HEK293 (cell line): Measurements from ENCODE around the gene EPB41L2.
A peak's percentile ranks its signal among the peaks of the same experiment; 100 is the strongest.

Experiments used
- CTCF ChIA-PET: fragments of 350-600 bp; formaldehyde crosslinking; extraction: SDS; loops from one replicate; lab custom pipeline; 2021; ENCODE audit warnings: antibody characterized with exemption; lab: Yijun Ruan, JAX
- POLR2A ChIA-PET: fragments of 300-600 bp; formaldehyde crosslinking; extraction: SDS; loops from one replicate; lab custom pipeline; 2020; ENCODE audit warnings: antibody characterized with exemption, inconsistent platforms; lab: Yijun Ruan, JAX
- H3K27ac ChIP-seq: fragments of 200-500 bp; sonication (Bioruptor generic); 2 replicates; pipeline ENCODE4 v1.5.1; 2014; ENCODE audit warnings: low read depth, low read length, control low read depth, inconsistent platforms; ENCODE audit errors: extremely low read depth
- H3K36me3 ChIP-seq, 2 experiments: fragments of 200-500 bp in 1 of 2; sonication (Bioruptor generic) in 1 of 2; 1 replicate in 1 of 2; 2 replicates in 1 of 2; pipeline ENCODE4 v1.5.1; 2014 to 2017; ENCODE audit warnings: inconsistent platforms in 2 of 2, low read length in 2 of 2; ENCODE audit not compliant: control insufficient read depth in 2 of 2, insufficient read depth in 1 of 2
- H3K4me1 ChIP-seq: fragments of 200-500 bp; sonication (Bioruptor generic); 2 replicates; pipeline ENCODE4 v1.5.1; 2014; ENCODE audit warnings: mild to moderate bottlenecking, low read length, inconsistent platforms; ENCODE audit not compliant: control insufficient read depth, insufficient read depth
- H3K4me3 ChIP-seq: 2 replicates; pipeline ENCODE4 v1.5.1; 2011; ENCODE audit warnings: low read depth, mild to moderate bottlenecking, control low read depth, low read length, moderate library complexity
- H3K9me3 ChIP-seq: fragments of 200-500 bp; sonication (Bioruptor generic); 2 replicates; pipeline ENCODE4 v1.5.1; 2014; ENCODE audit warnings: low read depth, low read length, inconsistent platforms; ENCODE audit not compliant: control insufficient read depth, insufficient read depth
- EGR2 ChIP-seq: fragments of 450-650 bp; formaldehyde crosslinking; IDR thresholded peaks from 2 replicates; pipeline ENCODE4 v1.5.1; 2016; ENCODE audit warnings: low read depth, missing biosample characterization, missing genetic modification characterization
- ELK4 ChIP-seq: IDR thresholded peaks from 2 replicates; pipeline ENCODE4 v1.6.1; 2011; ENCODE audit warnings: mild to moderate bottlenecking, low read depth, low read length, borderline replicate concordance
- OSR2 ChIP-seq: fragments of 450-650 bp; formaldehyde crosslinking; IDR thresholded peaks from 2 replicates; pipeline ENCODE4 v1.5.1; 2016; ENCODE audit warnings: missing biosample characterization, missing genetic modification characterization
- PRDM10 ChIP-seq: fragments of 450-650 bp; formaldehyde crosslinking; IDR thresholded peaks from 2 replicates; pipeline ENCODE4 v1.5.1; 2016; ENCODE audit warnings: missing biosample characterization, missing genetic modification characterization
- PRDM6 ChIP-seq: fragments of 450-650 bp; formaldehyde crosslinking; IDR thresholded peaks from 2 replicates; pipeline ENCODE4 v1.5.1; 2017; ENCODE audit warnings: missing biosample characterization, missing genetic modification characterization
- SCRT2 ChIP-seq: fragments of 450-650 bp; formaldehyde crosslinking; IDR thresholded peaks from 2 replicates; pipeline ENCODE4 v1.5.1; 2016; ENCODE audit warnings: missing biosample characterization, missing genetic modification characterization
- YY2 ChIP-seq: fragments of 450-650 bp; formaldehyde crosslinking; IDR thresholded peaks from 2 replicates; pipeline ENCODE4 v1.5.1; 2016; ENCODE audit warnings: missing biosample characterization, missing genetic modification characterization
- ZBTB17 ChIP-seq: fragments of 450-650 bp; formaldehyde crosslinking; IDR thresholded peaks from 2 replicates; pipeline ENCODE4 v1.5.1; 2016; ENCODE audit warnings: missing biosample characterization, missing genetic modification characterization
- ZFHX2 ChIP-seq: fragments of 450-650 bp; formaldehyde crosslinking; conservative IDR thresholded peaks from 2 replicates; pipeline ENCODE4 v1.5.1; 2016; ENCODE audit warnings: missing biosample characterization, missing genetic modification characterization
- ZNF335 ChIP-seq: fragments of 450-650 bp; formaldehyde crosslinking; conservative IDR thresholded peaks from 2 replicates; pipeline ENCODE4 v1.5.1; 2016; ENCODE audit warnings: missing biosample characterization, missing genetic modification characterization
- ZNF394 ChIP-seq: fragments of 450-650 bp; formaldehyde crosslinking; IDR thresholded peaks from 2 replicates; pipeline ENCODE4 v1.5.1; 2016; ENCODE audit warnings: missing biosample characterization, missing genetic modification characterization, mild to moderate bottlenecking, moderate library complexity, borderline replicate concordance
- ZNF48 ChIP-seq: fragments of 450-650 bp; formaldehyde crosslinking; IDR thresholded peaks from 2 replicates; pipeline ENCODE4 v1.5.1; 2016; ENCODE audit warnings: missing biosample characterization, missing genetic modification characterization
- ZNF660 ChIP-seq: fragments of 450-650 bp; IDR thresholded peaks from 2 replicates; pipeline ENCODE4 v1.5.1; 2018; ENCODE audit warnings: missing biosample characterization, mild to moderate bottlenecking, missing genetic modification characterization
- ZNF701 ChIP-seq: fragments of 450-650 bp; formaldehyde crosslinking; IDR thresholded peaks from 2 replicates; pipeline ENCODE4 v1.5.1; 2016; ENCODE audit warnings: missing biosample characterization, missing genetic modification characterization
- ZNF768 ChIP-seq: fragments of 450-650 bp; formaldehyde crosslinking; IDR thresholded peaks from 2 replicates; pipeline ENCODE4 v1.5.1; 2018; ENCODE audit warnings: missing biosample characterization, mild to moderate bottlenecking, missing genetic modification characterization
- ZSCAN16 ChIP-seq: fragments of 450-650 bp; formaldehyde crosslinking; IDR thresholded peaks from 2 replicates; pipeline ENCODE4 v1.5.1; 2016; ENCODE audit warnings: missing biosample characterization, missing genetic modification characterization
- TF ChIP-seq, protein P1 (sequence below): fragments of 450-650 bp; formaldehyde crosslinking; IDR thresholded peaks from 2 replicates; pipeline ENCODE4 v1.5.1; 2016; ENCODE audit warnings: missing biosample characterization, missing genetic modification characterization
- TF ChIP-seq, protein P2 (sequence below): fragments of 450-650 bp; formaldehyde crosslinking; IDR thresholded peaks from 2 replicates; pipeline ENCODE4 v1.5.1; 2016; ENCODE audit warnings: missing biosample characterization, missing genetic modification characterization, low read depth
- TF ChIP-seq, protein P3 (sequence below): fragments of 450-650 bp; formaldehyde crosslinking; IDR thresholded peaks from 2 replicates; pipeline ENCODE4 v1.5.1; 2016; ENCODE audit warnings: missing biosample characterization, missing genetic modification characterization

Gene EPB41L2

GRCh38 chr6:131004387-131004755 lies 58.7 kb downstream of the EPB41L2 start (continued):
- TF ChIP-seq, protein P1, sequence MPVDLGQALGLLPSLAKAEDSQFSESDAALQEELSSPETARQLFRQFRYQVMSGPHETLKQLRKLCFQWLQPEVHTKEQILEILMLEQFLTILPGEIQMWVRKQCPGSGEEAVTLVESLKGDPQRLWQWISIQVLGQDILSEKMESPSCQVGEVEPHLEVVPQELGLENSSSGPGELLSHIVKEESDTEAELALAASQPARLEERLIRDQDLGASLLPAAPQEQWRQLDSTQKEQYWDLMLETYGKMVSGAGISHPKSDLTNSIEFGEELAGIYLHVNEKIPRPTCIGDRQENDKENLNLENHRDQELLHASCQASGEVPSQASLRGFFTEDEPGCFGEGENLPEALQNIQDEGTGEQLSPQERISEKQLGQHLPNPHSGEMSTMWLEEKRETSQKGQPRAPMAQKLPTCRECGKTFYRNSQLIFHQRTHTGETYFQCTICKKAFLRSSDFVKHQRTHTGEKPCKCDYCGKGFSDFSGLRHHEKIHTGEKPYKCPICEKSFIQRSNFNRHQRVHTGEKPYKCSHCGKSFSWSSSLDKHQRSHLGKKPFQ, result peak; percentile 55; the same call in 1 of the 2 replicates
- no peak for TF ChIP-seq ZNF768
- TF ChIP-seq ZSCAN16 (tag by site-specific recombination), result no peak
- TF ChIP-seq PRDM6, result peak; percentile 43; the same call in 1 of the 2 replicates
- no peak for TF ChIP-seq ZNF660
- TF ChIP-seq ZNF48 (tag by site-specific recombination), result no peak
- TF ChIP-seq OSR2 (tag by site-specific recombination), result peak; percentile 10; the same call in 1 of the 2 replicates
- no peak for TF ChIP-seq ZNF394 (tag by site-specific recombination)

DNA sequence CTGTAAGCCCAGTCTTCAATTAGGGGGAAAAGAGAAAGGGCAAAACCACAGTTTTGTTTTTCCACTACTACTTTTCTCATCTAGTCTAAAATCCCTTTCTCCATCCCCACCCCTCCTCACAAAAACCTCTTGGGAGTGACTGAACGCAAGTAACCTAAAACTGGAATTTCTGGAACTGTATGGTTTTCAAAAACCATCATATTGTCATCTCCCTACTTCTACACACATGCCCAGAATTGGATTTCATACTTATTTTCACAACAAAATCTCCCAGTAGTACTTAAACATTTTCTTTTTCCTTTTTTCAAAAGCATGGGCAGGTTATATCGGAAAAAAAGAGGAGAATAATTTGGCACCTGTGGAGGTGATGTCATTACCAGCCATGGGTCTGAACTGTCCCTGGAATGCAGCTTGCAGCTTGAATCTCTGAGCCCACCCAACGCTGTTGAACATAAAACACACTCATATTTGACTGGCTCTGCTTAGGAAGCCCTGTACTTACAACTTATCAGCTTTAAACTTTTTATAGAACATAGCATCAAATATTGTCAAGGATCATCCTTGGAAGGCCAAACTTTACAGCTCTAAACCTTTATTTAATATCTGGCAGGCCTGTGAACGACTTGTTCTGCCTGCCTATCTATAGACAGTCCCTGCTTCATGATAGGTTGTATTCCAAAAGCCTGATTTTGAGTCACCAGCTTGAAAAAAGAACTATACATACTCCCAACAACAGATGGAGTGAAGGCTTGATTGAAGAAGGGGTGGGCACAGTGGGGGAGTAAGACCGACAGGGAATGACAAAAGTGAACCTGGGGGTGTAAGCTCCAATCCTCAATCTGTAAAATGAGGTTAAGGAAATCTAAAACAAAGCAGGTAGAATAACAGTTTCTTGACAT lies 59.3 kb downstream of the EPB41L2 start:
- TF ChIP-seq ELK4, result no peak
- TF ChIP-seq ZNF701 (tag by site-specific recombination), result no peak
- peak; percentile 17; the same call in 1 of the 2 replicates for TF ChIP-seq EGR2
- TF ChIP-seq ZBTB17, result peak; percentile 84
- no peak for TF ChIP-seq YY2 (tag by site-specific recombination)
- TF ChIP-seq SCRT2 (tag by site-specific recombination), result peak; percentile 40; the same call in 1 of the 2 replicates
- TF ChIP-seq, protein P2, sequence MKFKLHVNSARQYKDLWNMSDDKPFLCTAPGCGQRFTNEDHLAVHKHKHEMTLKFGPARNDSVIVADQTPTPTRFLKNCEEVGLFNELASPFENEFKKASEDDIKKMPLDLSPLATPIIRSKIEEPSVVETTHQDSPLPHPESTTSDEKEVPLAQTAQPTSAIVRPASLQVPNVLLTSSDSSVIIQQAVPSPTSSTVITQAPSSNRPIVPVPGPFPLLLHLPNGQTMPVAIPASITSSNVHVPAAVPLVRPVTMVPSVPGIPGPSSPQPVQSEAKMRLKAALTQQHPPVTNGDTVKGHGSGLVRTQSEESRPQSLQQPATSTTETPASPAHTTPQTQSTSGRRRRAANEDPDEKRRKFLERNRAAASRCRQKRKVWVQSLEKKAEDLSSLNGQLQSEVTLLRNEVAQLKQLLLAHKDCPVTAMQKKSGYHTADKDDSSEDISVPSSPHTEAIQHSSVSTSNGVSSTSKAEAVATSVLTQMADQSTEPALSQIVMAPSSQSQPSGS (tag by site-specific recombination), result peak; percentile 54; the same call in 1 of the 2 replicates
- peak; percentile 66 for TF ChIP-seq PRDM10 (tag by site-specific recombination)
- TF ChIP-seq ZFHX2 (tag by site-specific recombination), result 0 out of 2 replicates have a peak, but pooled peaks have one; percentile 14
- TF ChIP-seq ZNF335 (tag by site-specific recombination), result peak; percentile 47
- TF ChIP-seq, protein P3, sequence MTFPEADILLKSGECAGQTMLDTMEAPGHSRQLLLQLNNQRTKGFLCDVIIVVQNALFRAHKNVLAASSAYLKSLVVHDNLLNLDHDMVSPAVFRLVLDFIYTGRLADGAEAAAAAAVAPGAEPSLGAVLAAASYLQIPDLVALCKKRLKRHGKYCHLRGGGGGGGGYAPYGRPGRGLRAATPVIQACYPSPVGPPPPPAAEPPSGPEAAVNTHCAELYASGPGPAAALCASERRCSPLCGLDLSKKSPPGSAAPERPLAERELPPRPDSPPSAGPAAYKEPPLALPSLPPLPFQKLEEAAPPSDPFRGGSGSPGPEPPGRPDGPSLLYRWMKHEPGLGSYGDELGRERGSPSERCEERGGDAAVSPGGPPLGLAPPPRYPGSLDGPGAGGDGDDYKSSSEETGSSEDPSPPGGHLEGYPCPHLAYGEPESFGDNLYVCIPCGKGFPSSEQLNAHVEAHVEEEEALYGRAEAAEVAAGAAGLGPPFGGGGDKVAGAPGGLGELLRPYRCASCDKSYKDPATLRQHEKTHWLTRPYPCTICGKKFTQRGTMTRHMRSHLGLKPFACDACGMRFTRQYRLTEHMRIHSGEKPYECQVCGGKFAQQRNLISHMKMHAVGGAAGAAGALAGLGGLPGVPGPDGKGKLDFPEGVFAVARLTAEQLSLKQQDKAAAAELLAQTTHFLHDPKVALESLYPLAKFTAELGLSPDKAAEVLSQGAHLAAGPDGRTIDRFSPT, result no peak
- CTCF ChIA-PET, result interaction anchor here (0.7 kb wide), 1 partner anchor 74 kb away, joined by 4 read pairs; no protein-coding TSS in a partner anchor
- Histone ChIP-seq H3K4me3 (no peak overlapping the region), H3K36me3 (no peaks in the 10 kb centered on the region), H3K27ac (no peak overlapping the region), H3K9me3 (no peaks in the 10 kb centered on the region), H3K4me1 (peaks cover 46% of the 10 kb centered on the region)
- POLR2A ChIA-PET, result interaction anchor here (0.9 kb wide), 1 partner anchor 12 kb away, joined by 4 read pairs; no protein-coding TSS in a partner anchor
